ENCODE results near the gene WFS1.

DNA sequence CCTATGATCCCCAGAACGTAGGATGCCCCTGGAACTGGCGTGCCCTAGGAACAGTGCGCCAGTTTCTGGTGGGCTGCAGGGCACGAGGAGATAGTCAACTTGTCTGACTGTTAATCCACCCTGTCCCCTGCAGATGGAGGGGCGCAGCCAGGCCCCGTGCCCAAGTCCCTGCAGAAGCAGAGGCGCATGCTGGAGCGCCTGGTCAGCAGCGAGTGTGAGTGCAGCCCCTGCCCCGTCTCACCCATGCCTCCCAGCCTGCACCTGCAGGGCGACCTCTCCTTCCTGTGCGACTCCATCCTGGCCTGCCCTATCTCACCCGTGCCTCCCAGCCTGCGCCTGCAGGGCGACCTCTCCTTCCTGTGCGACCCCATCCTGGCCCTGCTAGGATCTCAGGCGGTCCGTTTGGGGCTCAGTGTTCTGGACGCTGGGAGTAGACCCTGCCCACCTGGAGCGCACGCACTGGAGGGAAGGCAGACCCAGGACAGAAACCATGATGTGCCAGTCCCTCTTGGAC lies 22.2 kb downstream of the WFS1 start:
- no peak for TF ChIP-seq RFX5 (IDR thresholded peaks at IDR 0.05; ENCODE audit: low read depth, low read length)
- TF ChIP-seq ZC3H4 (CRISPR knock-in tag; IDR thresholded peaks at IDR 0.05; ENCODE audit: borderline replicate concordance) = no peak
- TF ChIP-seq, protein P1, sequence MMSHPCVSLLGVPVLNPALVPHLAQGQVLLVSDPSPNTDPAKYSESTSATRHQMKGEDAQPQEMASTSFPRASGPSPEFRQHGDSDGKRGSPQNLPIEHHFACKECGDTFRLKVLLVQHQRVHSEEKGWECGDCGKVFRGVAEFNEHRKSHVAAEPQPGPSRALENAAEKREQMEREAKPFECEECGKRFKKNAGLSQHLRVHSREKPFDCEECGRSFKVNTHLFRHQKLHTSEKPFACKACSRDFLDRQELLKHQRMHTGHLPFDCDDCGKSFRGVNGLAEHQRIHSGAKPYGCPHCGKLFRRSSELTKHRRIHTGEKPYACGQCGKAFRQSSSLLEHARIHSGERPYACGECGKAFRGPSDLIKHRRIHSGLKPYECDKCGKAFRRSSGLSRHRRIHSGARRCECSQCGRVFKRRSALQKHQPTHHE (CRISPR knock-in tag; IDR thresholded peaks at IDR 0.05; ENCODE audit: borderline replicate concordance) = no peak
- TF ChIP-seq, protein P2, sequence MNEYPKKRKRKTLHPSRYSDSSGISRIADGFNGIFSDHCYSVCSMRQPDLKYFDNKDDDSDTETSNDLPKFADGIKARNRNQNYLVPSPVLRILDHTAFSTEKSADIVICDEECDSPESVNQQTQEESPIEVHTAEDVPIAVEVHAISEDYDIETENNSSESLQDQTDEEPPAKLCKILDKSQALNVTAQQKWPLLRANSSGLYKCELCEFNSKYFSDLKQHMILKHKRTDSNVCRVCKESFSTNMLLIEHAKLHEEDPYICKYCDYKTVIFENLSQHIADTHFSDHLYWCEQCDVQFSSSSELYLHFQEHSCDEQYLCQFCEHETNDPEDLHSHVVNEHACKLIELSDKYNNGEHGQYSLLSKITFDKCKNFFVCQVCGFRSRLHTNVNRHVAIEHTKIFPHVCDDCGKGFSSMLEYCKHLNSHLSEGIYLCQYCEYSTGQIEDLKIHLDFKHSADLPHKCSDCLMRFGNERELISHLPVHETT (CRISPR knock-in tag; conservative IDR thresholded peaks at IDR 0.05) = no peak
- TF ChIP-seq, protein P3, sequence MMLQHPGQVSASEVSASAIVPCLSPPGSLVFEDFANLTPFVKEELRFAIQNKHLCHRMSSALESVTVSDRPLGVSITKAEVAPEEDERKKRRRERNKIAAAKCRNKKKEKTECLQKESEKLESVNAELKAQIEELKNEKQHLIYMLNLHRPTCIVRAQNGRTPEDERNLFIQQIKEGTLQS (CRISPR knock-in tag; IDR thresholded peaks at IDR 0.05) = no peak
- TF ChIP-seq ZNF274 (CRISPR knock-in tag; IDR thresholded peaks at IDR 0.05) = no peak
- no peak for TF ChIP-seq EZH2 (conservative IDR thresholded peaks at IDR 0.05; ENCODE audit: low read depth, low read length)
- TF ChIP-seq CBX5 (CRISPR knock-in tag; IDR thresholded peaks at IDR 0.05; ENCODE audit: borderline replicate concordance) = no peak
- no peak for TF ChIP-seq POLR2A (IDR thresholded peaks at IDR 0.05; ENCODE audit: insufficient read depth in 1 of 2, low read depth in 2 of 2, low read length in 2 of 2)
- TF ChIP-seq, protein P4, sequence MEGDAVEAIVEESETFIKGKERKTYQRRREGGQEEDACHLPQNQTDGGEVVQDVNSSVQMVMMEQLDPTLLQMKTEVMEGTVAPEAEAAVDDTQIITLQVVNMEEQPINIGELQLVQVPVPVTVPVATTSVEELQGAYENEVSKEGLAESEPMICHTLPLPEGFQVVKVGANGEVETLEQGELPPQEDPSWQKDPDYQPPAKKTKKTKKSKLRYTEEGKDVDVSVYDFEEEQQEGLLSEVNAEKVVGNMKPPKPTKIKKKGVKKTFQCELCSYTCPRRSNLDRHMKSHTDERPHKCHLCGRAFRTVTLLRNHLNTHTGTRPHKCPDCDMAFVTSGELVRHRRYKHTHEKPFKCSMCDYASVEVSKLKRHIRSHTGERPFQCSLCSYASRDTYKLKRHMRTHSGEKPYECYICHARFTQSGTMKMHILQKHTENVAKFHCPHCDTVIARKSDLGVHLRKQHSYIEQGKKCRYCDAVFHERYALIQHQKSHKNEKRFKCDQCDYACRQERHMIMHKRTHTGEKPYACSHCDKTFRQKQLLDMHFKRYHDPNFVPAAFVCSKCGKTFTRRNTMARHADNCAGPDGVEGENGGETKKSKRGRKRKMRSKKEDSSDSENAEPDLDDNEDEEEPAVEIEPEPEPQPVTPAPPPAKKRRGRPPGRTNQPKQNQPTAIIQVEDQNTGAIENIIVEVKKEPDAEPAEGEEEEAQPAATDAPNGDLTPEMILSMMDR (CRISPR knock-in tag; IDR thresholded peaks at IDR 0.05) = no peak
- TF ChIP-seq ZNF329 (CRISPR knock-in tag; IDR thresholded peaks at IDR 0.05; ENCODE audit: low read depth) = no peak
- no peak for TF ChIP-seq ZFP36 (IDR thresholded peaks at IDR 0.05; ENCODE audit: borderline replicate concordance, low read depth, low read length, partially characterized antibody)
- TF ChIP-seq, protein P5, sequence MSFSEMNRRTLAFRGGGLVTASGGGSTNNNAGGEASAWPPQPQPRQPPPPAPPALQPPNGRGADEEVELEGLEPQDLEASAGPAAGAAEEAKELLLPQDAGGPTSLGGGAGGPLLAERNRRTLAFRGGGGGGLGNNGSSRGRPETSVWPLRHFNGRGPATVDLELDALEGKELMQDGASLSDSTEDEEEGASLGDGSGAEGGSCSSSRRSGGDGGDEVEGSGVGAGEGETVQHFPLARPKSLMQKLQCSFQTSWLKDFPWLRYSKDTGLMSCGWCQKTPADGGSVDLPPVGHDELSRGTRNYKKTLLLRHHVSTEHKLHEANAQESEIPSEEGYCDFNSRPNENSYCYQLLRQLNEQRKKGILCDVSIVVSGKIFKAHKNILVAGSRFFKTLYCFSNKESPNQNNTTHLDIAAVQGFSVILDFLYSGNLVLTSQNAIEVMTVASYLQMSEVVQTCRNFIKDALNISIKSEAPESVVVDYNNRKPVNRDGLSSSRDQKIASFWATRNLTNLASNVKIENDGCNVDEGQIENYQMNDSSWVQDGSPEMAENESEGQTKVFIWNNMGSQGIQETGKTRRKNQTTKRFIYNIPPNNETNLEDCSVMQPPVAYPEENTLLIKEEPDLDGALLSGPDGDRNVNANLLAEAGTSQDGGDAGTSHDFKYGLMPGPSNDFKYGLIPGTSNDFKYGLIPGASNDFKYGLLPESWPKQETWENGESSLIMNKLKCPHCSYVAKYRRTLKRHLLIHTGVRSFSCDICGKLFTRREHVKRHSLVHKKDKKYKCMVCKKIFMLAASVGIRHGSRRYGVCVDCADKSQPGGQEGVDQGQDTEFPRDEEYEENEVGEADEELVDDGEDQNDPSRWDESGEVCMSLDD (CRISPR knock-in tag; IDR thresholded peaks at IDR 0.05; ENCODE audit: borderline replicate concordance) = no peak
